HepG2 (cell line): ENCODE results near the gene SYT8.

ENCODE experiments used
- AGO2 ChIP-seq: fragments of 200-400 bp; formaldehyde crosslinking; optimal IDR thresholded peaks from 2 replicates; pipeline ENCODE3; 2017; ENCODE audit warnings: mild to moderate bottlenecking, low read depth, low read length, moderate library complexity
- CENPBD1 ChIP-seq: sonication (generic); formaldehyde crosslinking; IDR thresholded peaks from 2 replicates; pipeline ENCODE4 v1.8.0; 2022; ENCODE audit warnings: missing genetic modification reagents, low read depth, mild to moderate bottlenecking, borderline replicate concordance
- EP300 ChIP-seq, 3 experiments: sonication (generic) in 1 of 3; formaldehyde crosslinking in 1 of 3; IDR thresholded peaks; 2 replicates each; pipeline versions ENCODE4 v1.5.1 to v1.6.1; 2011 to 2020; ENCODE audit warnings: low read depth in 2 of 3, low read length in 2 of 3, borderline replicate concordance in 1 of 3, improper control_type of control experiment in 1 of 3, mild to moderate bottlenecking in 1 of 3, missing genetic modification reagents in 1 of 3, moderate library complexity in 1 of 3
- FOSL1 ChIP-seq: sonication (generic); formaldehyde crosslinking; IDR thresholded peaks from 2 replicates; pipeline ENCODE4 v1.9.0; 2021; ENCODE audit warnings: missing genetic modification reagents, borderline replicate concordance
- IKZF1 ChIP-seq: fragments of 450-650 bp; IDR thresholded peaks from 2 replicates; pipeline ENCODE4 v1.7.1; 2016
- POLR2A ChIP-seq, 2 experiments: IDR thresholded peaks; 2 replicates each; pipeline ENCODE4 v1.6.1; 2011; ENCODE audit warnings: low read depth in 2 of 2, low read length in 2 of 2, mild to moderate bottlenecking in 1 of 2, moderate library complexity in 1 of 2; ENCODE audit not compliant: insufficient read depth in 1 of 2
- REST ChIP-seq, 2 experiments: IDR thresholded peaks; 2 replicates each; pipeline ENCODE4 v1.6.1; 2011 to 2012; ENCODE audit warnings: low read length in 2 of 2, borderline replicate concordance in 1 of 2, low read depth in 1 of 2, mild to moderate bottlenecking in 1 of 2, moderate library complexity in 1 of 2
- RFX5 ChIP-seq: IDR thresholded peaks from 2 replicates; pipeline ENCODE4 v1.6.1; 2011; ENCODE audit warnings: low read depth, low read length, improper control_type of control experiment
- ZBTB7A ChIP-seq: sonication (generic); formaldehyde crosslinking; IDR thresholded peaks from 2 replicates; pipeline ENCODE4 v1.8.0; 2022; ENCODE audit warnings: mild to moderate bottlenecking, missing genetic modification reagents
- ZNF225 ChIP-seq: sonication (generic); formaldehyde crosslinking; IDR thresholded peaks from 2 replicates; pipeline ENCODE4 v1.4.0; 2020; ENCODE audit warnings: mild to moderate bottlenecking, missing genetic modification reagents
- ZNF264 ChIP-seq: sonication (generic); formaldehyde crosslinking; IDR thresholded peaks from 2 replicates; pipeline ENCODE4 v1.4.0; 2020; ENCODE audit warnings: missing genetic modification reagents
- ZNF510 ChIP-seq: sonication (generic); formaldehyde crosslinking; IDR thresholded peaks from 2 replicates; pipeline ENCODE4 v1.4.0; 2020; ENCODE audit warnings: low read depth, mild to moderate bottlenecking, missing genetic modification reagents
- ZNF572 ChIP-seq: sonication (generic); formaldehyde crosslinking; IDR thresholded peaks from 2 replicates; pipeline ENCODE4 v1.5.1; 2020; ENCODE audit warnings: mild to moderate bottlenecking, missing genetic modification reagents

- TF ChIP-seq ZBTB7A (CRISPR knock-in tag) (no peak), EP300 (IDR thresholded peaks at IDR 0.05; ENCODE audit: low read depth in 2 of 2, low read length in 2 of 2) (no peak), EP300 (CRISPR knock-in tag; IDR thresholded peaks at IDR 0.05; ENCODE audit: borderline replicate concordance) (no peak), RFX5 (no peak), CENPBD1 (no peak), POLR2A (IDR thresholded peaks at IDR 0.05; ENCODE audit: insufficient read depth in 1 of 2, low read depth in 2 of 2, low read length in 2 of 2) (no peak), ZNF225 (CRISPR knock-in tag) (no peak), ZNF264 (CRISPR knock-in tag) (no peak), IKZF1 (no peak), AGO2 (no peak), ZNF572 (no peak), FOSL1 (CRISPR knock-in tag) (no peak), REST (IDR thresholded peaks at IDR 0.05; ENCODE audit: borderline replicate concordance in 1 of 2, low read depth in 1 of 2, low read length in 2 of 2) (no peak), ZNF510 (CRISPR knock-in tag) (no peak)
Observed at GRCh38 chr11:1871531-1871930, 36.7 kb downstream of the SYT8 start.
